Head of caudate nucleus (tissue), 42 donors: ENCODE results near the gene KRT25.

Experiments
- DNase-seq, 42 donors: peaks; one replicate each; pipeline versions ENCODE4 v3.0.0 to v3.0.0-alpha.2; 2020 to 2021; ENCODE audit warnings: mixed read lengths in 7 of 42
- intact Hi-C: fragments of 100-400 bp; cut with DNase I; formaldehyde crosslinking; loops from one replicate; pipeline ENCODE4 v1.15.0; 2022

Gene KRT25

GRCh38 chr17:40702271-40702670 lies 52.9 kb downstream of the KRT25 start:
- DNase-seq, result no peak
- intact Hi-C loops, result no loop called here

DNA sequence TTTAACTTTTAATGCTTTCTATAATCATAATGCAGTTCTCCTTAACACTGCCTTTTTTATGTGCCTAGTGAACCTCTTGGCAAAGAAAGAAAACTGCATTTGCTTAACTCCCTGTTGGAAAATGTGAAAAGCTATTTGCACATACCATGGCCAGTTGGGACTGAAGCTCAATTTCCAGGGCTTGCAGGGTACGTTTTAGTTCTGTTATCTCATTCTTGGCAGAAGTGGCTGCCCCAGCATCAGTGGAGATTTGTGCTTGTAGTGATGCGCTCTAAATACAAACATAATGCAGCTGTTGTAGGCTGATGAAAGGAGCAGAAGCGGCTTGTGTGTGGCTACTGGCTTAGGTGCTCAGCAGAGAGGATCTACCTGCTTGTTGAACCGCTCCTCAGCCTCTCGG lies 55.3 kb downstream of the KRT25 start:
- intact Hi-C loops, result no loop called here
- no peak for DNase-seq

DNA sequence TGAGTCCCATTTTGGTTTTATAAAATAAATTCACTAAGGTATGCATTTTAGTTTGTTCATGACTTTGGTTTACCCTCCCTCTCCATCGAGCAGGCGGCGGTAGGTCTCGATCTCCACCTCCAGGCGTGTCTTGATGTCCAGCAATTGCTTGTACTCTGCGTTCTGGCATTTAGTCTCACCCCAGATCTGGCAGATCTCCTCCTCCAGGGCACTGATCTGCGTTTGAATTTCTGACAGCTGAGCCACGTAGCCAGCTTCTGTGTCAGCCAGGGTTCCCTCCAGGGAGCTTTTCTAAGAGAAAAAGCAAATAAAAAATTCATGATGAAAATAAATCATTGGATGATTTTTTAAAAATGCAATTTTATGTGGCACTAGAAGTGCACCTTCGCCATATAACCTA lies 55.8 kb downstream of the KRT25 start:
- intact Hi-C loops, result no loop called here
- DNase-seq, result no peak
